Mesothelial cell of epicardium (in vitro differentiated cells): ENCODE results near the gene CDC45. TPM values are rescaled to one million over a fixed set of nuclear protein-coding genes. Genes with fewer than 3 reads are reported as not detected.

ENCODE experiments used
- DNase-seq, 2 experiments: peaks; one replicate each; pipeline ENCODE4 v3.0.0; 2021; ENCODE audit warnings: low spot score in 2 of 2; ENCODE audit not compliant: unreplicated experiment in 2 of 2
- H3K27ac Mint-ChIP-seq: 2 replicates; pipeline ENCODE4 v1.8.0; 2021; ENCODE audit warnings: mixed read lengths
- H3K27me3 Mint-ChIP-seq: 2 replicates; pipeline ENCODE4 v1.8.0; 2021; ENCODE audit warnings: low read depth, mixed read lengths
- H3K36me3 Mint-ChIP-seq: 2 replicates; pipeline ENCODE4 v1.8.0; 2021; ENCODE audit warnings: mixed read lengths
- H3K4me1 Mint-ChIP-seq: 2 replicates; pipeline ENCODE4 v1.8.0; 2021; ENCODE audit warnings: mixed read lengths
- H3K4me3 Mint-ChIP-seq: 2 replicates; pipeline ENCODE4 v1.8.0; 2021; ENCODE audit warnings: mild to moderate bottlenecking, moderate library complexity, mixed read lengths
- H3K9me3 Mint-ChIP-seq: 2 replicates; pipeline ENCODE4 v1.8.0; 2021; ENCODE audit warnings: mixed read lengths
- CTCF ChIP-seq: fragments of 200-600 bp; sonication (generic); IDR thresholded peaks from one replicate; pipeline ENCODE4 v1.5.0; 2021; ENCODE audit warnings: antibody characterized with exemption; ENCODE audit not compliant: unreplicated experiment
- total RNA-seq: library from RNA; stranded (reverse); gene quantifications from 3 replicates; pipeline ENCODE4 v1.2.1, GENCODE V29; 2021

CDC45 gene
- total RNA-seq, 1 donor from 2014 or later = 15.3 TPM

- Mint-ChIP-seq H3K4me1 (peaks cover 25% of the 10 kb centered on the region), H3K4me3 (peak within 1 kb of the TSS; percentile 88), H3K9me3 (no peaks in the 10 kb centered on the region), H3K27ac (peak within 1 kb of the TSS; percentile 96), H3K27me3 (no peaks in the 10 kb centered on the region), H3K36me3 (peaks cover 4% of the 10 kb centered on the region)
- peak; percentile 60 to 87 for DNase-seq
- no peak for TF ChIP-seq CTCF
Observed at GRCh38 chr22:19447330-19448075, 32.2 kb upstream of the CDC45 start, which contains the start of gene C22orf39. C22orf39 (minus strand) TSS chr22:19447711; CDS start chr22:19447688, 23 bp downstream.

- H3K36me3 Mint-ChIP-seq = peaks cover 7% of the 10 kb centered on the region
- DNase-seq = no peak
- no peaks in the 10 kb centered on the region for H3K27me3 Mint-ChIP-seq
- peak overlapping the region; percentile 88 for H3K4me3 Mint-ChIP-seq
- H3K9me3 Mint-ChIP-seq = no peaks in the 10 kb centered on the region
- peak overlapping the region; percentile 89 for H3K27ac Mint-ChIP-seq
- TF ChIP-seq CTCF = no peak
- H3K4me1 Mint-ChIP-seq = peaks cover 25% of the 10 kb centered on the region
Observed at GRCh38 chr22:19448076-19448607, 31.6 kb upstream of the CDC45 start.

- no peak for DNase-seq
- Mint-ChIP-seq H3K9me3 (no peaks in the 10 kb centered on the region), H3K36me3 (peaks cover 7% of the 10 kb centered on the region), H3K27me3 (no peaks in the 10 kb centered on the region), H3K4me3 (peak overlapping the region; percentile 88), H3K4me1 (peaks cover 25% of the 10 kb centered on the region), H3K27ac (peak overlapping the region; percentile 72)
- no peak for TF ChIP-seq CTCF
Observed at GRCh38 chr22:19448739-19449421, 30.8 kb upstream of the CDC45 start.

GRCh38 chr22:19449422-19449767, 30.3 kb upstream of the CDC45 start:
- Mint-ChIP-seq H3K36me3 (peaks cover 8% of the 10 kb centered on the region), H3K4me1 (peaks cover 25% of the 10 kb centered on the region), H3K4me3 (no peak overlapping the region), H3K27me3 (no peaks in the 10 kb centered on the region), H3K27ac (no peak overlapping the region), H3K9me3 (no peaks in the 10 kb centered on the region)
- DNase-seq = no peak
- TF ChIP-seq CTCF = no peak

- no peak overlapping the region for H3K4me3 Mint-ChIP-seq
- TF ChIP-seq CTCF = no peak
- peaks cover 17% of the 10 kb centered on the region for H3K4me1 Mint-ChIP-seq
Observed at GRCh38 chr22:19450363-19451175, 29.2 kb upstream of the CDC45 start.

More at GRCh38 chr22:19450363-19451175, 29.2 kb upstream of the CDC45 start:
- no peaks in the 10 kb centered on the region for H3K27me3 Mint-ChIP-seq
- no peak overlapping the region for H3K27ac Mint-ChIP-seq
- H3K36me3 Mint-ChIP-seq = peaks cover 19% of the 10 kb centered on the region
- no peaks in the 10 kb centered on the region for H3K9me3 Mint-ChIP-seq
- no peak for DNase-seq
